CD1c-positive myeloid dendritic cell (primary cell): ENCODE measurements around the gene PRKAG1.

Experiments
- DNase-seq: peaks from one replicate; pipeline ENCODE4 v3.0.0-alpha.2; 2016; ENCODE audit errors: extremely low spot score

The PRKAG1 gene

DNA sequence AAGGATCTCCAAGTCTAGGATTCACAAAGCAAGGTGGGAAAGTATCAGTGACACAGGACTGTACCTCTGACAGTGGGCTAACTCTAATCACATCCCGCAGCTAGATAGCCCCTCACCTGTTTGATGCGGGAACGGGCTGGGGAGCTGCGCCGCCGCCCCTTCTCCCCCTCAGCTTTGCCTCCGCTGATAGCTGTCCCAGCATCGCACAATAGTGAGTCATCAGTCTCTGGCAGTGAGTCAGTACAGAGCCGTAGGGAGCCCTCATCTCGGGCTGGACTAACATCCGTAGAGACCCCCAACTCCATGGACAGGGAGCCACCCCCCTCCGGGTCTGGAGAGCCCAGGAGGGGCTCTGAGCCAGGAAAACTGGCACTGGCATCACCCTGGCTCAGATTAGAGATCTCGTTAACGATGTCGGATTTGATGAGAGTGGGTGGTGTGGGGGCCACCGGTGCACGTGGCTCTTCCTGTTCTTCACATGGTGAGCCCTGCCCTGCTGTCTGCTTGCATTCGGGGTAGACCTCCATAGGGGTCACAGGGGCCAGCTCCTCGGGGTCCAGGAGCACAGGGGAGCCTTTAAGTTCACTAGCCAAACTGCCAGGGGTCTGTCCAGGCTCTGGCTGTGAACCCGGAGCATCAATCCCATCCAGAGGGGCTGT is 31.1 kb upstream of the PRKAG1 start:
- no peak for DNase-seq

DNA sequence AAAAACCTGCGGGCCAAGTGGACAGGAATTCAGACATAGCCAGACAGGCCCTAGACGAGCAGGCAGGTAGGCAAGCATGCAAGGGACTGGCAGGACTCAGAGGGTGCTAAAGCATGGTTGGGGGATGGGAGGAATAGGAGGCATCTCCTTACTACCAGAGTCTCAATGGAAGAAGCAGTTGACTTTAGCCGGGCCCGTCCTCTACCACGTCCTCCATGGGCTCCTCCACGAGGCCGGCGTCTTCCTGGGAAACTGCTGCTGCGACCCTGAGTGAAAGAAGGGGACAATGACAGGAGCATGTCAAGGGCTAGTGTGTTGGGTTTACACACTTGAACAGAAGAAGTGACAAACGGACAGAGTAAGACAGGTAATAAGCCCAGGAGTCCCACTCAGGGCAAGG is 30.4 kb upstream of the PRKAG1 start:
- no peak for DNase-seq

DNA sequence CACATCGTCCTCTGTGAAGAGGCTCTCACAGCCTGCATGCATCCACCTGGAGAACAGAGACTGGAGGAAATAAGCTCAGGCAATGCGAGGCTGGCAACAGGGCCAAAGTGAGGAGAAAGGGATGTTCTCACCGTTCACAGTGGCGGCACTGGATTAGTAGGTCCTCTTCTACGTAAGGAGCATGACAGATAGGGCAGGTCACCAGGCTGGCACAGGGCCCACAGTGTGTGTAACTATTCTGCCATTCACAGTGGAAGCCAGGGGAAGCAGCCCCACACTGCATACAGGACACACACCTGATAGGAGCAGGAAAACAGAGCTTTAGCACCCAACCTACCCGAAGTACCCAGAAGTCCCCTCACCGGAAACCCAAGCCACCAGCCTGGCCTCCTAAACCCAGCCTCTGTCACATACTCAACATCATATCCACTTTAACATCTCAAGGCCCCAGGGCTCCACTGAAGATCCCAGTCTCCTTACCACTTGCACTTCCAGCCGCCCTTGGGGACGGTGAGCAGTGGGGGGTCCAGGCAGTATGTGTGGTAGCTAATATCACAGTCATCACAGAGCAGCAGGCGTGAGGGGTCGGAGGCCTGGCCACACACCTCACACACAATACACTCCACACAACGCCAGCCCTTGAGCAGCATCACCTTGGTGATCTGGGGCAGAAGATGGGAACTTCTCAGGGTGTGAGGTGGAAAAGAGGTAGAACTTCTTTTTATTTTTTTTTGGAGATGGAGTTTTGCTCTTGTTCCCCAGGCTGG is 27.7 kb upstream of the PRKAG1 start:
- DNase-seq, result no peak

DNA sequence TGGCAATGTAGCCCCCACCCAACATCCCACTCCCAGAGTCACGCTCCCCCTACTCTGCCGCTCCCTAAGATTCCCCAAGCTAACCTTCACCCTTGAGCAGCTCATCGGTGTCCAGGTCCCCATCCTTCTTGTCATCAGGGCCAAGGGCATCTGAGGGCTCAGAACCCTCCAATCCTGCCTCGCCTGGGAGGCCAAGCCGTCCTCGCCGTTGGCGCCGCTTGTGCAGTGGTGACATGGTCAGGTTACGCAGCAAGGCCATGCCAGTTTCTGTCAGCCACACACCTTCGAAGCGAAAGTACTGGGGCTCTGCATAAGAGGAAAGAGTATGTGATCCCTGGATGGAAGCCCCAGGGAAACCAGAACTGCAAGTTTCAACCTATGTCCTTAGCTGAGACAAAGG is 26.1 kb upstream of the PRKAG1 start:
- no peak for DNase-seq

DNA sequence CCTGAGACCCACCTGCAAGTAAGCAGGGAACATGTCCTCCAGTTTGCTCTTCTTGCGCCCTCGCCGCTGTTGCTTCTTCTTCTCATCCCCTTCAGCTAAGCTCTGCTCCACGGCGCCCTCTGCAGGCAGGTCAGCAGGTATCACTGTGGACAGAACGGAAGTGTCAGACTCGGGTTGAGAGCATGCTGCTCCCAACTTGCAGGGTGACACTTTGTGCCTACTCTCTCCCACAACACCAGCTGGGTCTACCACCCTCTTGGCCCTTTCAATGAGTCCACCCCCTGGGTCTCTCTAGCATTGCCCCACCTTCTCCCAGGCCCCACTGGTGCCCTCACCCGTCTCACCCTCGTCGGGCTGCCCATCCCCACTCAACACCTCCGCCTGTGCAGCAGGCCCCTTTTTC is 25.3 kb upstream of the PRKAG1 start:
- peak; percentile 68 for DNase-seq

DNA sequence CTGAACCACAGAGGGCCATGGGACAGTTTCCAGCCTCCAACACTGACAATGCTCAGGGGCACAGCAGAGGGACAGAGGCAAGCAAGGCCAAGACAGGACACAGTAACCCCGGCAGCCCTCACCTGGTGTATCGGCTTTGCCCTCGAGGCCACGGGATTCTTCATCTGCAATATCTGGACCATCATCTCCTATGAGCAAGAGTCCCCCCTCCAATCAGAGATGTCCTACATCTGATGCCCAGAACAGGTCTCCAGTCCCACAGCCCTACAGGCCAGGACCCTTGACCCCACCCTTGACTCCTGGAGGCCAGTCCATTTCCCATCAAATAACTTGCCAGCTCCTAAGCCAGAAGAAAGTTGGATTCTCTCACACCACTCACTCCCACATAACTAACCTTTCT is 24.7 kb upstream of the PRKAG1 start:
- DNase-seq, result no peak

DNA sequence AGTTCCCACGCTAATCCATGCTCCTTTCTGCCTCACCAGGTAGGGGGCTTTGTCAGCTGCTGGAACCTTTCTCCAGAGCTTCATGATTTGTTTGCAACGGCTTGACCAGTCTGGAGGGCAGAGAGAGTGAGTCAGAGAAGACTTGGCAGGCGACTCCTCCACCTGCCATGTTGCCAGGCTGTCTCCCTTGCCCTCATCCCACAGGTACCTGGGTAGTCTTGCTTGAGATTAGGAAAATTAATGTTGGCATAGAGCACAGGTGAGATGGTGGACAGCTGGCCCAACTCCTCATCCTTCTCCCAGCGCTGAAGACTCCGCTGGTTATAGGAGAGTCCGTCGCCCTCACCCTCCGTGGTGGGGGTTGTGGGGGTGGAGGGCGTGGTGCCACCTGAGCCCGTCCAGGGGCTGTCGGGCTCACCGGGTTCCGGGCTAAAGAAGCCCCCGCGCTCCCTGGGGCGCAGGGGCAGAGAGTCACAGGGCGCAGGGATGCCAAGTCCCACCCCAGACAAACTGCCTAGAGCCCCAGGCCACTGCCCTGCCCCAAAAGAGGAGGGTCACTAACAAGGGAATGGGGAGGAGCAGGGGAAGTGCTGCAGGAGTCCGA is 23.4 kb upstream of the PRKAG1 start:
- no peak for DNase-seq

DNA sequence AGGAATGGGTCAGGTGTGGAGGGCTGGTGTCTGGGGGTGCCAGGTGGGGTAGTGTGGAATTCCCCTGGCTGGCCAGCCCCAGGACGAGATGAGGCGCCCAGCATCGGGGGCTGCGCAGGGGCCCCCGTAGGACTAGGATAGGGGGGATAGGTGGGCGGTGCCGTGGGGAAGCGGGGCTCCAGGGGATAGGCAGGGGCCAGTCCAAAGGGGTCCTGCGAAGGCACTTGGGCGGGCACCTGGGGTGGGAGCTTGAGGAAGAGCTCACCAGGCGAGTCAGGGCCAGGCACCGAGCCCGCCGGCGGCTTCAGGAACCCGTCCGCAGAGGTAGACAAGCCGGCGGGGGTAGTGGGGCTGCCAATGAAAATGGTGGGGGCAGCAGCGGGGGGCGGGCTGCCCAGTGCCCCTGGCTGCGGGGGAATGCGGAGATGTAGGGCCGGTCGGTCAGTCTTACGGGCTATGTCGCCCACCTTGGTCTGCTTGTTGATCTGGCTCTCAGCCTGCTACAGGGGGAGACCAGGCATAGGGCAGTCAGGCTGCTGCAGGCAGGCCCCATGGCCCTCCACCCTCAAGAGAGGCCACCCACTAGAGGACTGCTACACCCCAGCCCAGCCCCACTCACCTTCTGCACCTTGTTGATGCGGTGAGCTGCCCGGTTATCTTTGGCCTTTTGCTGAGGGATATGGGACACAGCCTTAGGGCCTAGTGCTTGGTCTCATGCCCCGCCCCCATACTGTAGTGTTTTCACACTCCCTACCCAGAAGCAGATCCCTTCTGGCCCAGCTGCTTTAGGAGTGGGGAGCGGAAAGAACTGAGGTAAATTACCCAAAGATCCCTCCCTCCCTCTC is 22.7 kb upstream of the PRKAG1 start:
- no peak for DNase-seq

DNA sequence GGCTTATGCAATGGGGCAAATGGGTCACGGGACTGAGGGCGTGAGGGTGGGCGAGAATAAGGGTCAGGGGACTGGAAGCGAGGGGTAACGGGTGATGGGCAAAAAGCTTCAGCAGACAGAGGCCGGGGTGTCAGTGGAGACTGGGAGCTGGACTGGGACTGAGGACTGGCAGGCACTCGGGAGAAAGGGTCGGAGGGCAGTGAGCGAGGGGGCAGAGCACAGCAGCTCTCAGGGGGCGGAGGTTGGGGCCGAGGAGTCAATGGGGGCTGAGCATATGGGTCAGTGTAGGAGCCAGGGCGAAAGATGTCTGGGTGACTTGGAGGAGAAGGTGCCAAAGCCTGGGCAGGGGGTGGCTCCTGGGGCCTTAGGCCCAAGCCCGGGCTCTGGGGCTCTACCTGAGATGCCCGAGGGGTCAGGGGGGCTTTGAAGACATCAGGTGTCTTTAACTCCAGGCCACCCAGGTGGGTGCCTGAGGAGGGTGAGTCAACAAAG is 21.8 kb upstream of the PRKAG1 start:
- no peak for DNase-seq

DNA sequence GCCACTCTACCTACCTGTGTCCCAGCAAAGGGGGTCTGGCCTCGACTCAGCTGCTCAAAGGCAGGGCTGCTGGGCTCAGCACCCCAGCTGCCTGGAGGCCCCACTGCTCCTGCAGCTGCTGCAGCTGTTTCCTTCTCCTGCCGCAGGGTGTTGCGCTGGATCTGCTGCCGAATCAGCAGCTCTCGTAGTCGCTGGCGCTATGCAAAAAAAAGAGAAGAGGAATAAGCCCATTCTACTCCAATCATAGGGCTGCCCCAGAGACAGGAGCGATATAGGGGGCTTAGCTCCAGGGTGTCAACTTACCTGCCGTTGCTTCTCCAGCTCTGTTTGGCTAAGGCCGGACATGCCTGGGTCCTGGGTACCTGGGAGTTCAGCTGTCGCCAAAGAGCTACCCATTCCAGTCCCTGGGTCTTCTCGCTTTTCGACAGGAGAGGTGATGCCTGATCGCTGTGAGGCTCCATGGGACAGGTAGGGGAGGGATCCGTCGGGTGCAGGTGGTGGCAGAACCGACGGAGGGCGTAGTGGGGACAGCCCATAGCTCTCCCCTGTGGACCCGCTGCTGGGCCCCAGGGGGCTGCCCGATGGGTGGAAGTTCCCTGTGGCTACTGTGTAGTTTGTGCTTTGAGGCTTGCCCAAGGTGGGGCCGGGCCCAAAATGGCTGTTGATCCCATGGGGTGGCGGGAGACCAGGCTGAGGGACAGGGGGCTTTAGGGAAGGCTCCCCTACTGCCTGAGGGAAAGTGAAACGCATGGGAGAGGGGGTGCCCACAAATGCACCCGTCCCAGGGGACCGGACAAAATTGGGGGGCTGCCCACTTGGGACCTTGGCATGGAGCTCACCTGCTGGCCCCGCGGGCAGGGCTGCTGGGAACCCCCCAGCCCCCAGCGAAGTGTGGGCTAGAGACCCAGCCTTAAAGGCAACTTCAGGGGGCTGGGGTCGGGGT is 21.1 kb upstream of the PRKAG1 start:
- DNase-seq, result no peak

DNA sequence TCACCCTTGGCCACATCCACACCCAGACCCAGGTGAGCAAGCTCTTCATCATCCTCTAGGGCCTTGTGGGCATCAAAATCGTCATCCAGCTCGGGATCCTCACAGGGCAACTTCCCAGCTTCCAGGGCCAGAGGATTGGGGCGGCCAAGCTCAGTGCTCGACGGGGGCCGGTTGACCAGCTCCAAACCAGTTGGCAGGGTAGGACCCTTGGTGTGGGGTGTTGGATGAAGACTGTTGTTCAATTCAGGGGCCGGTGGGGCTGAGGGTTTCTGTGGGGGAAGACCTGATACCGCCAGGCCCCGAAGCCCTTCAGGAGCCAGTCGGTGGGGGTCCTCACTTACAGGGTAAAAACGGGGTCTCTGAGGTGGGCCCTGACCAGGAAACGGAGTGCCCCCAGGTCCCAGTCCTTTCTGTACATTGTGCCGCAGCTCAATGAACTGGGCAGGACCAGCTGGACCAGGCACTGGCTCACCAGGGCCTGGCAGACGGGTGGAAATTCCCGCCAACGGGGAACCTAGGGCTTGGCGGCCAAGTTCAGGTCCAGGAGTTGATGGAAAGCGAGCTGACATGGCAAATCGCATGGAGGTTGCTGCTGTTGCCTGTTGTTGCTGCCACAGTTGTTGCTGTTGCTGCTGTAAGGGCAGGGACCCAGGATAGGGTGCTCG is 19.8 kb upstream of the PRKAG1 start:
- DNase-seq, result no peak

DNA sequence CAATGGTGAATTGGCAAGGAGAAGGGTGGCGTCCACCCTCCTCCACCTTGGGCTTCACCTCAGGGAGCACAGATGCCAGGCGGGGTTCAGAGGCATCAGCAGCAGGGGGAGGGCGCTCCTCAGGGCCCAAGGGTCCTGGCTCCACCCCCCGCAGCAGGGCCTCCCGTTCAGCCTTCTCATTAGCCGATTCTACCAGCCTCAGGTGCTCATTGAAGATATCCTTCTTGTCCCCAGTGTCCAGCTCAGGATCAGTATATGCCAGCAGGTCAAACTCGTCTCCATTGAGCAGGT is 19.3 kb upstream of the PRKAG1 start:
- DNase-seq, result no peak

DNA sequence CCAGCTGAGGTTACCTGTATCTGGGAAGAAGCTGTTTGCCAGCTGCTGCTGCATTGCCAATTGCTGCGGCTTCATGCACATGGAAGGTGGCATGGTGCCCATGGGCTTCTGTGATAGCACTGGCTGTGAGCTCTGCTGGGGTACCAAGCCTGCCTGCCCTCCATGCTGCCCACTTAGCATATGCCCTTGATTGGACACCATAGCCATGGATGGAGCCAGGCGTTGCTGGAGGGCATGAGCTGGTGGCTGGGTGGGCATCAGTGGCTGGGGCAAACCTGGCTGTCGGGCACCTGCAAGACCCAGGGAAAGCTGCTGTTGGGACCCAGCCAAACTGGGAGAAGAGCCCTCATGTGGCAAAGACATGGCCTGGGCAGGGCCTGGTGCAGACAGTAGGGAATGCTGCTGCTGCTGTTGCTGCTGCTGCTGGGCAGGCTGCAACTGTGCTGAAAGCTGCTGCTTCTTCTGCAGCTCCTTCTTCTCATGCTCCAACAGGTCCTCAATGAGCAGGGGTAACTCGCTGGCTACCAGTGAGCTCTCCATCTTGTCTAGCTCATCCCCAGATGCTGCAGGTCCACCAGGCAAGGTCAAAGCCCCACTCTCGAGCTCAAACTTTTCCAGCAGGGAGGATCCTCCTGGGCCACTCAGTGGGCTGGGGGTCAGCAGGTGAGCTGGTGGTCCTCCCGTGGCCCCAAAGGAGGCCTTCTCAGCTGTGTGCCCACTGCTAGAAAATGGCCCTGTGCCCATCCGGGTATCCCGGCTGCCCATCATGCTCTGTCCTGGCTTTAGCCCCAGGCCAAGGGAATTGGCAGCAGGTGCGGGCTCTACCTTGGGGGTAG is 18.8 kb upstream of the PRKAG1 start:
- no peak for DNase-seq

DNA sequence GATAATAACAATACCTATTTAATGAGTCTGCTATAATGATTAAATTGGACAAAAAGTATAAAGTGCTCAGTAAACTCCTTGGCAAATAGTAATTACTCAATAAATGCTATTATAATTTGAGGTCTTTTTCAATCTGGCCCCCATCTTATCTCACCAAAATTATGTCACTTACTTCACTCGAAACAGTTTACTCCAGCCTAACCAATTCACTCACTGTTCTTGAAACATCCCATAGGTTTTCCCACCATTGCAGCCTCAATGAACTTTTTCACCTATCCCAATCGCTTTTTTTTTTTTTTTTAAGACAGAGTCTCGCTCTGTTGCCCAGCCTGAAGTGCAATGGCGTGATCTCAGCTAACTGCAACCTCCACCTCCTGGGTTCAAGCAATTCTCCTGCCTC is 17.5 kb upstream of the PRKAG1 start:
- no peak for DNase-seq

DNA sequence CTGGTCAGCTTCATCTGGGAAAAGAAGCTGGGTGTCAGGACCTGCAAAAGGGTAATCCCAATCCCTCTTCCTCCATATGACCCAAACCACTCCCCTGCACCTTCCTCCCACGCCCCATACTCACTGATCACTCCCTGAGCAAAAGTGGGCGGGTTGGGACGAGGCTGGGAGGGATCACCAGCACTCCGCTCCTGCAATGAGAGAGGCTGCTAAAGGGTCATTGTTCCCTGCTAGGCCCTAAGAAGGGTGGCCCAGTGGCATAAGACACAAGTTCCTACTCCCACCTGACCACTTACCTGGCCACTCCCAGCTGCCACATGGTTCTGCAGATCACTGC is 15.7 kb upstream of the PRKAG1 start:
- DNase-seq, result no peak

DNA sequence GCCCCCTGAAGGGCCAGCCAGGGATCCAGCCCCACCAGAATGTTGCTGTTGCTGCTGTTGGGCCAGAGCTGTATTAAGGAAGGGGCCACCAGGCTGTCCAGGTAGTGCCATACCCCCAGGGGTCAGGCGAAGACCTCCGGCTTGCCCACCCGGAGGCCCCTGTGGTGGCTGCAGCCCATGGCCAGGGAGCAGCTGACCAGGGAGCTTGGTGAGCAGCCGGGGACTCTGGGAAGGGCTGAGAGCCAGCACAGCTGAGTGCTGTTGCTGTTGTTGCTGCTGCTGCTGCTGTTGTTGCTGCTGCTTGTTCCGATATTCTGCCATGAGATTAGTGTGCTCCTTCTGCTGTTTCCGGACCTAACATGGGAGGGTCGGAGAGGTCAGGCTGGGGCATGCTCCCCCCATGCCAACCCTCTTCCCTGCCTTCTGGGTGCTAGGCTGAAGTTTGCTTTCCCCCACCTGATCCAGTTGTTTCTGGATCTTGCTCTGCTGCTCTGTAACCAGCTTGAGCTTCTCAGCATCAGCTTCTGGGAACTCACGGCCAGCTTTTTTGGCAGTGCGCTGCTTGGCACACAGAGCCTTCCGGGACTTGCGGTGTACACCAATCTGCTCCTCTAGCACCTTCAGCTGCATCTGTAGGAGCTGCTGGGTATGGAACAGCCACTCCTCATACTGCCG is 15.2 kb upstream of the PRKAG1 start:
- DNase-seq, result no peak

DNA sequence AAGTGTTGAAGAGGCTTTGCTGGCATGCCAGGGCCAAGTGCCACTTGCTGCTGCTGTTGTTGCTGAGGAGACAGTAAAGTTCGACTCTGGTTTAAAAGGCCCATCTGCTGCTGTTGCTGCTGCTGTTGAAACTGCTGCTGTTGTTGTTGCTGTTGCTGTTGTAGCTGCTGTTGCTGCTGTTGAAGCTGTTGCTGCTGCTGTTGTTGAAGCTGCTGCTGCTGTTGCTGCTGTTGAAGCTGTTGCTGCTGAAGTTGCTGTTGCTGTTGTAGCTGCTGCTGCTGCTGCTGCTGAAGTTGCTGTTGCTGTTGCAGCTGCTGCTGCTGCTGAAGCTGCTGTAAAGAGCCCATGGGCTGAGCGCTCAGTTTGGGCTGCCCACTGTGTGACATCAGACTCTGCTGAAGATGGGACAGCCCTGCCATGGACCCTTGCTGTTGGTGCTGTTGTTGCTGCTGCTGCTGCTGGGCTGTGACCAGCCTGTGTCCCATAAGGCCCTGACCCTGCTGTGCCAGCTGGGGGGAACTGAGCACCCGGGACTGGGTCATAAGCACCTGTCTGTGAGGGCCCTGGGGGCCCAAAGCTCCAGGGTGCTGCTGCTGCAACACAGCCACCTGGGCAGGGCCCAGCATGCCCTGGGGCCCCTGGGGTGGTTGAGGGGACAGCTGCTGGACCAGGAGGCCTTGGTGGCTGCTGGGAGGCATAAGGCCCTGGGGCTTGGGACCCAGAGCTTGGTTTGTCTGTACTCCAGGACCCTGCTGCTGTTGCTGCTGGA is 14.3 kb upstream of the PRKAG1 start:
- DNase-seq, result no peak

DNA sequence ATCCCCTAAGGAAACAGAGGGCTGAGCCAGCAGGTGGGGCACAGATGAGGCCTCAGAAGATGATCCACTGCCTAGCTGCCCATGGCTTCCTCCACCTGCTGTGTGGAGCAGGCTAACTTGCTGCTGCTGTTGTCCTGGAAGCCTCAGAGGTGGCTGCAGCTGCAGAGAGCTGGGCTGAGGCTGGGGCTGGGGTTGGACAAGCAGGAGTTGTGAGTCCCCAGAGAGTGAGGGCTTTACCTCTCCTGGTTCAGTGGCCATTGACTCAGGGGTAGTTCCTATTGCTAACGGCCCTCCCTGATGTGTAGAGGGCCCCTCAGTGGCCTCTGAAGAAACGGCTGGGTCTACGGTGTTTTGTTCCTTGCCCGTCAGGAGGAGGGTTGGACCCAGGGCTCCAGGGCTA is 13.7 kb upstream of the PRKAG1 start:
- no peak for DNase-seq
